ENCODE measurements around the gene HHIPL2. TPM values are rescaled to one million over a fixed set of nuclear protein-coding genes. Genes with fewer than 3 reads are reported as not detected.
A peak's percentile ranks its signal among the peaks of the same experiment; 100 is the strongest.

The HHIPL2 gene
- total RNA-seq, 1 donor from 2014 or later = not detected

DNA sequence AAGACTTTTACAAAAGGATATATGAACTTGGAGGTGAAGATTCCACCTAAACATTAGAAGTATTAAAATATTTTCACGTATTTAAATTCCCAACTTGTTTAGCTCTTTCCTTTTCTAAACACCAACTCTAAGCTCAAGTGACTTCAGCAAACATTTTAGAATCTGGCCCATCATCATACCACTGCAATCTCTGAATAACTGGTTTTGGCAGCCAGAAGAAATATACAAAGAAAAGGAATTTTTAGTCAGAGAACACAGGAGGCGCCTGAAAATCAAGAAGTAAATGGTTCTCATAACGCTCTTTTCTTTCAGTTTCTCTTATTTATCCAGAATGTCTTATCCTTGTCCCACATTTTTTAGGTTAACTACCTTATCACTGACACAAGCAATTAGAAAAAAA lies 31.4 kb upstream of the HHIPL2 start:
- H3K4me3 Mint-ChIP-seq (ENCODE audit: unreplicated experiment) = no peak overlapping the region
- TF ChIP-seq CTCF (IDR thresholded peaks at IDR 0.05; ENCODE audit: partially characterized antibody, unreplicated experiment) = no peak
- no peak overlapping the region for H3K27ac Mint-ChIP-seq (ENCODE audit: unreplicated experiment)
- no peaks in the 10 kb centered on the region for H3K27me3 Mint-ChIP-seq (ENCODE audit: unreplicated experiment)
- H3K4me1 Mint-ChIP-seq (ENCODE audit: low read depth, unreplicated experiment) = no peaks in the 10 kb centered on the region
- DNase-seq = no peak
- no peaks in the 10 kb centered on the region for H3K36me3 Mint-ChIP-seq (ENCODE audit: unreplicated experiment)
- peaks cover 2% of the 10 kb centered on the region for H3K9me3 Mint-ChIP-seq (ENCODE audit: unreplicated experiment)

GRCh38 chr1:222570837-222571236 lies 22.9 kb upstream of the HHIPL2 start:
- no peaks in the 10 kb centered on the region for H3K27me3 Mint-ChIP-seq (ENCODE audit: unreplicated experiment)
- DNase-seq = no peak
- no peaks in the 10 kb centered on the region for H3K4me1 Mint-ChIP-seq (ENCODE audit: low read depth, unreplicated experiment)
- no peak overlapping the region for H3K4me3 Mint-ChIP-seq (ENCODE audit: unreplicated experiment)
- no peak overlapping the region for H3K27ac Mint-ChIP-seq (ENCODE audit: unreplicated experiment)
- no peaks in the 10 kb centered on the region for H3K9me3 Mint-ChIP-seq (ENCODE audit: unreplicated experiment)
- no peak for TF ChIP-seq CTCF (IDR thresholded peaks at IDR 0.05; ENCODE audit: partially characterized antibody, unreplicated experiment)
- H3K36me3 Mint-ChIP-seq (ENCODE audit: unreplicated experiment) = peaks cover 8% of the 10 kb centered on the region

DNA sequence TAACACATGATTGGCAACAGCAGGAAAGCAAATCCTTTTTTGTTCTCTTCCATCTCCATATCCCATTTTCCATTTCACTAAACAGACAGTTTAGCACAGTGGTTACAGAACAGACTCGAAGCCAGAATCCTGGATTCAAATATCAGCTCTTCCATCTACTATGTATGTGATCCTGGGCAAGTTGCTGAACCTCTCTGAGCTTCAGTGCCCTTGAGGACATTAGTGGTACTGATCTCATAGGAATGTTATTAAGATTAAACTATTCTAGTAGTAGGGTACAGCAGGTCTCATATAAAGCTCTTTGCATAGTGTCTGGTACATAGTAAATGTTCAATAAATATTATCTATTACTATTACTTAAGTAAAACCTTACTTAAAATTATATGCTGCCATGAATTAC lies 13.8 kb upstream of the HHIPL2 start:
- no peak for DNase-seq
- no peaks in the 10 kb centered on the region for H3K36me3 Mint-ChIP-seq (ENCODE audit: unreplicated experiment)
- no peak overlapping the region for H3K27ac Mint-ChIP-seq (ENCODE audit: unreplicated experiment)
- no peaks in the 10 kb centered on the region for H3K9me3 Mint-ChIP-seq (ENCODE audit: unreplicated experiment)
- H3K4me3 Mint-ChIP-seq (ENCODE audit: unreplicated experiment) = no peak overlapping the region
- peak; percentile 19 for TF ChIP-seq CTCF (IDR thresholded peaks at IDR 0.05; ENCODE audit: partially characterized antibody, unreplicated experiment)
- no peaks in the 10 kb centered on the region for H3K27me3 Mint-ChIP-seq (ENCODE audit: unreplicated experiment)
- no peaks in the 10 kb centered on the region for H3K4me1 Mint-ChIP-seq (ENCODE audit: low read depth, unreplicated experiment)

DNA sequence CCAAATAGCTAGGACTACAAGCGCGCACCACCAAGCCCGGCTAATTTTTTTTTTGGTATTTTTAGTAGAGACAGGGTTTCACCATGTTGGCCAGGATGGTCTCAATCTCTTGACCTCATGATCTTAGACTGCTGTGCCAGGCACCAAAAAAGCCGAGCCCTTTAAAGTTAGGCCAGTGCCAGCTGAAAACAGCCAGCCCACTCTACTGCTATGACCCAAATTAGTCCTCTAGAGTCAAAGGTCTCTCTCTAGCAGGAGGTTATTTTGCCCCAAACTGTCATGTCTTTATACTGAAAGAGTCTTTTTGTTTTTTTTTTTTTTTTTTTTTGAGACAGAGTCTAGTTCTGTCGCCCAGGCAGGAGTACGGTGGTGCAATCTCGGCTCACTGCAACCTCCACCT lies 9.7 kb upstream of the HHIPL2 start:
- no peaks in the 10 kb centered on the region for H3K9me3 Mint-ChIP-seq (ENCODE audit: unreplicated experiment)
- no peaks in the 10 kb centered on the region for H3K27me3 Mint-ChIP-seq (ENCODE audit: unreplicated experiment)
- no peaks in the 10 kb centered on the region for H3K36me3 Mint-ChIP-seq (ENCODE audit: unreplicated experiment)
- H3K27ac Mint-ChIP-seq (ENCODE audit: unreplicated experiment) = no peak overlapping the region
- no peak for TF ChIP-seq CTCF (IDR thresholded peaks at IDR 0.05; ENCODE audit: partially characterized antibody, unreplicated experiment)
- no peaks in the 10 kb centered on the region for H3K4me1 Mint-ChIP-seq (ENCODE audit: low read depth, unreplicated experiment)
- no peak for DNase-seq
- no peak overlapping the region for H3K4me3 Mint-ChIP-seq (ENCODE audit: unreplicated experiment)

- Mint-ChIP-seq H3K27me3 (ENCODE audit: unreplicated experiment) (no peaks in the 10 kb centered on the region), H3K4me3 (ENCODE audit: unreplicated experiment) (no peak overlapping the region), H3K36me3 (ENCODE audit: unreplicated experiment) (no peaks in the 10 kb centered on the region), H3K27ac (ENCODE audit: unreplicated experiment) (no peak overlapping the region), H3K9me3 (ENCODE audit: unreplicated experiment) (no peaks in the 10 kb centered on the region), H3K4me1 (ENCODE audit: low read depth, unreplicated experiment) (no peaks in the 10 kb centered on the region)
- no peak for DNase-seq
- TF ChIP-seq CTCF (IDR thresholded peaks at IDR 0.05; ENCODE audit: partially characterized antibody, unreplicated experiment) = no peak
Observed at GRCh38 chr1:222557148-222557547, 9.2 kb upstream of the HHIPL2 start.

Measured in glutamatergic neuron (in vitro differentiated cells).